HG03025 (cell line): ENCODE data around the gene PSMC3.

Source experiments
- ATAC-seq: cut with Tn5 transposase; IDR thresholded peaks from one replicate; pipeline ENCODE4 v1.9.1; 2021; ENCODE audit warnings: mild to moderate bottlenecking, moderate library complexity; ENCODE audit not compliant: unreplicated experiment, low FRiP score

The PSMC3 gene

DNA sequence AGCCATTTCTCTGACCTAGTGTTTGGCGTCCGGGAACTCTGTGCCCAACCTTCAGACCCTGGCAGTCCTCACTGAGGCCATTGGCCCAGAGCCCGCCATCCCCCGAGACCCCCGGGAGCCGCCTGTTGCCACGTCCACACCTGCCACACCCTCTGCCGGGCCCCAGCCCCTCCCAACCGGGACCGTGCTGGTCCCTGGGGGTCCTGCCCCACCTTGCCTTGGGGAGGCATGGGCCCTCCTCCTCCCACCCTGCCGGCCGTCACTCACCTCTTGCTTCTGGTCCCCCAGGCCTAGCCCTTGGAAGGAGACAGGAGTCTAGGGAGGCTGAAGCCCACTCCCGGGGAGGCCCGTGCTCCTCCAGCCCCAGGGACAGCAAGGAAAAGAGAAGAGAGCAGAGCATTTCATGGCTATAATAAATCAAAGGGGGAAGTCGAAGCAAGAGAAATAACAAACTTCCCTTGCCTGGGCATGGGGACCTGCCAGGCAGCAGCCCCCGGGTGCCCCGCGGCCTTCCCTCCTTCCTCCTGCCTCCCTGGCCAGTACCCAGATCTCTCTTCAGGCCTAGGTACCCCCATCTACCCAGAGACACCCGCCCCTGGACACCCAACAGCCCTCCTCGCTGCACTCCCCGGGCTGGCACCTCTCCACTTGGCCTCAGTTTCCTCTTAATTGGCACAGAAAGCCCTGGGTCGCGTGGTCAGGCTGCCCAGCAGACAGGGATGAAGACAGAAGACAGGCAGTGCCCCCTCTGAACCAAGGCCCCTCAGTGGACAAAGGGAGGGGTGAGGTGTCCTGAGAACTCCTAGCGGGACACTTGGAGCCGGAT, 30.8 kb downstream of the PSMC3 start:
- no peak for ATAC-seq

DNA sequence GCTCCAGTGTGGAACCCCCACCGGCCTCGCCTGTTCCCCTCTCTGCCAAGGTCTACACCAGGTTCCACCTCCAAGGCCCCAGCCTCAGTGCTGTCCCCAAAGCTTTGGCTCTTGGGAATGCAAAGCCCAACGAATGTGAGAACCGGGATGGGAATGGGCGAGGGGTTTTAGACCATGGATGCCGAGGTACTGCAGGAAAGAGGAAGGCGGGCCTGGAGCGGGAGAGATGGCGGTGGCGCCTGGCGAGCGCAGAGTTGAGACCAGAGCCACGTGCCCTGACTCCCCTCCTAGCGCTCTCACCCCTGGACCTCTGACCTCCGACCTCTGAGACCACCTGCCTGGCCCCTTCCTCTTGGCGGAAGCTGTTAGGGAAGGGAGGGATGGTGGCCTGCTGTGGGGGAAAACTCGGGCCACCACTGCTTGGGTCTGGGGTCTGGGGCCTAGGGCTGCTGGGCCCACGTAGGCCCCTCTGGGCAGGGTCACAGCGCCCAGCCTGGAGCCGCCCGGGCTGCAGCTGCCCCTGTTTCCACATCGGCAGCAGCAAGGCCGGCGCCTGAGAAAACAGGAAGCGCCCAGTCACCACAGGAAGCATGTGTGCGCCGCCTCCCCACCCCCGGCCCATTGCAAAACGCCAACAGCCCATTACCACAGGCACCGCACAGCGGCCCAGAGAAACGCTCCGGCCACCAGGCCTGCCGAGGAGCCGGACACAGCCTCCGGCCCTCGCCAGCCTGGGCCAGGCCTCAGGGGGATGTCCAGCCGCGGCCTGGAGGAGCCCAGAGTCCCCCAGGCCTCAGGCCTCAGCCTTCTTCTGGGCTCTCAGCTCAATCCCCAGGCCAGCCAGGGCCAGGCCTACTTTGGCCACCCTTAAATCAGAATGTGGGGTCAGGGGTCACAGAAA, 31.7 kb downstream of the PSMC3 start:
- ATAC-seq: no peak

DNA sequence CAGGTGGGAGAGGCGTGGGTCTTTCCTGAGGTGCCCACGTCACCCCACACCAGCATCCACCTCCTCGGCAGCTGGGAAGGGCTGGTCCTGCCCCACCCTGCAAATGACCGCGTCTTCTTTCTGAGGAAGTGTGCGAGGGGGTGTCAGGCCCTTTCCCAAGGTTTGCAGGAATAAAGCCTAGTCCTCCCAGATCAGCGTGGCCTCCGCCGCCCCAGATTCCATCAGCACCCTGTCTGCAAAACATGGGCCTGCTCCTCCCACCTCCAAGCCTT, 32.3 kb downstream of the PSMC3 start:
- no peak for ATAC-seq

DNA sequence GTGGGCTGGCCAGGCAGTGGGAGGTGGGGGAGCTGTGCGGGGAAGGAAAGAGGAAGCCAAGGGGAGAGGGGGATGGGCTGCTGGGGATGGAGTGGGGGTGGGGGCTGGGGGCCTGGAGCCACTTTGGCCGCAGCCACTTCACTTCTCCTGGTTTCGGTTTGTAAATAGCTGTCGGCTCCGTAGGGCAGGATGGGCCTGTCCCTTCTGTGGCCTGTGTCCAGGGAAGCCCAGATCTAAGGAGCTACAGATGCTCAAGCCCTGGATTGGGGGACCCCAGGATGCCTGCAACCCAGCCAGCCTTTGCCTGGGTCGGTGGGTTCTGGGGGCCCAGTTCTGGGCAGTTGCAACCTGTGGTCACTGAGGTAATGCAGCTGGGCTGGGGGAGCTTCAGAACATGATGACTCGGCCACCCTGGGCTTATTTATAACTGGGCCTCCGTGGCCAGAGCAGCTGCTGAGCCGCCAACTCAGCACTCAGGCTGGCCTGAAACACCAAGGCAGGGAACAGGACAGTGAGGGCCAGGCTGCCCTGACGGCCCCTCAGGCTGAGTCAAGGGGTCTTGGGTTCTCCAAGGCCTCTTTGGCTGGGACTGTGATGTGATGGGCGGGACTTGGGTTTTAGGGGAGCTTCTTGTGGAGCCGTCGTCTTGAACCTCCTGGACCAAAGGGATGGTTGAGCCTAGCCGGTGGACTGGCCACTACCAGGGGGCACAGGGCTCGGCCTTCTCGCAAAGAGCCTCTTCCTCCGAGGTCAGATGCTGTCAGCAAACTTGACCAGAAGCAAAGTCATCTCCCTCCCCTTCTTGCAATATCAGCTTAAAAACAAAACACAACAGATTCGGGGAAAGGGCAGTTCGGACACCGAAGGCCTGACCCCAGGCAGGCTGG, 32.8 kb downstream of the PSMC3 start:
- ATAC-seq: no peak

DNA sequence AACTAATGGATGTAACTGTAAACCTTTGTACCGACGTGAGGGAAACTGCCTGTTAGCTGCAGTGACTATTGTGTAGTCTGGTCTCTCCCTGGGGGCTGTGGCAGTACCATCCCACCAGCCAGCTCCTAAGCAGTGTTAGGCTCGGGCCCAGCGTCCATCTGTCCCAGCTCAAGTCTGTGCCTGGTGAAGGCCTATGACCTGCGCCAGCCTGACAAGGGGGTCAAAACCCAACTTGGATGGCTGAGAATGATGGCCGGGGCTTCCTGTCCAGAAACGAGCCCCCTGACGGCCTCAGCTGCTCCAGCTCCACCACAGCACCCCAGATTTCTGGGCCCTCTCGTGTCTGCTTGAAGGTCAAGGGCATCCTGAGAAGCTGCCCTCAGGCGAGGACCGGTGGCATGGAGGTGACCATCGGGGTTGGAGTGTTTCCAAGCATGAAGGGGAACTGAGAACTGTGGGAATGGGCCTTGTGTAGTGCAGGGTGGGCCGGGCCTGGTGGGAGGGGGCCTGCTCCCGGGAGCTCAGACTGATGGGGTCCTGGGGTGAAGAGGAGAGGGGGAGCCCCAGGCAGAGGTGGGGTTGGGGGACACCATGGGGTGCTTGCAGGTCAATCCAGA, 33.6 kb downstream of the PSMC3 start:
- ATAC-seq: no peak

DNA sequence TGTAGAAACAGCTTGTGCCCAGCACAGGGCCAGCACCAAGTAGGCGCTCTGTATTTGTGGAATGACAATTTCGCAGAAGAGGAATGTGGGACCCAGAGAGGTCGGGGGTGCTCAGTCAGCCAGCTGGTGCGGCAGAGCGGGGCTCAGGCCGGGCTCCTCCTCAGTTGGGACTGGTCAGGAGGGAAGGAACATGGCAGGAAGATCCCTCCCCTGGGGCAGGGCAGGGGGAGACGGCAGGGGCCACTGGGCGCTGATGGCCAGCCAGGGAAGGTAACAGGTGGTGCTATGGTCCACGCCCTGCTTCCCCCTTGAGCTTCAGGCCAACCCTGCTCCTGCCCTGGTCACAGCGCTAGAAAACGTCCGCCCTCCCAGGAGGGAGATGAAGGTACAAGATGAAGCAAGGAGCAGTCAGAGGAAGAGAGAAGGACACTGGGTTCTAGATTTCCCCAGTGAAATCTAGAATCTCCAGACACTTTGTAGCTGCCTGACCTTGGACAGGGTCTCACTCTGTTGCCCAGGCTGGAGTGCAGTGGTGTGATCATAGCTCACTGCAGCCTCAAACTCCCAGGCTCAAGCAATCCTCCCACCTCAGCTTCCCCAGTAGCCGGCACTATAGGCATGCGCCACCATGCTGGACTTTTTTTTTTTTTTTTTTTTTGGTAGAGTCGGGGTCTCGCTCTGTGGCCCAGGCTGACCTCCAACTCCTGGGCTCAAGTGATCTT, 34.4 kb downstream of the PSMC3 start:
- no peak for ATAC-seq

DNA sequence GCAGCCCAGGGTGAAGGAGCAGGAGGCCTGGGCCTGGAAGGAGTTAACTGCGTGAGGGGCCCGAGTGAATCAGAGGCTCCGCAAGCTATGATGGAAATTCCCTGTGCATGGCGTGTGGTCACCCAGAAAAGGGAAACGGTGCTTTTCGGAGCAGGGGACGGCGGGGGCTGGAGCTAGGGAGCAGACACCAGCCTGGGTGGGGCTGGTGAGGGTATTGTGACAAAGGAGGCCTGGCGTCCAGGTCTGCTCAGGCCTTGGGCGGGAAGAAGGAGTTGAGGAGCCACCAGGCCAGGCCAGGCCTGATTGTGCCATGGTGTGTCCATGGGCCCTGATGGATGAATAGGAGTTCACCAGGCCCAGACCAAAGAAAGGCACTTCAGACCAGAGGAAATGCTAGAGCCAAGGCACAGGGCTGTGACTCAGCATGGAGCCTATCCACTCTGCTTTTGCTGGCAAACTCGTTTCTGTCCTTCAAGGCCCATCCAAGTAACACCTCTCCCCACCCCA, 35.1 kb downstream of the PSMC3 start:
- ATAC-seq: no peak

DNA sequence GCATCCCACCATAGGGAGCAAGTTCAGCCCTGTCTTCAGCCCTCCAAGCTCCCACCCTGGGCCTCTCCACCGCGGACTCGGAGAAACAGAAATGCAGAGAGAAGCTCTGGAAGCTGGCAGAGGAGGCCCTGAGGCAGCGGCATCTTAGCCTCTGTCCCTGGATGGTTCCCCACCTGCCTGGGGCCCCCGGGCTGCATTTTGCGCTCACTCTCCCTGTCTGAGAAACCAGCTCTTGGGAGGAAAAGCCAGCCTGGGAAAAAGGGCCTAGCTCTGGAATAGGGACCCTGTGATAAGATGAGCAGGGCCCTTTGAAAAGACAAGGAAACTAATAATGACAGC, 35.8 kb downstream of the PSMC3 start:
- no peak for ATAC-seq

DNA sequence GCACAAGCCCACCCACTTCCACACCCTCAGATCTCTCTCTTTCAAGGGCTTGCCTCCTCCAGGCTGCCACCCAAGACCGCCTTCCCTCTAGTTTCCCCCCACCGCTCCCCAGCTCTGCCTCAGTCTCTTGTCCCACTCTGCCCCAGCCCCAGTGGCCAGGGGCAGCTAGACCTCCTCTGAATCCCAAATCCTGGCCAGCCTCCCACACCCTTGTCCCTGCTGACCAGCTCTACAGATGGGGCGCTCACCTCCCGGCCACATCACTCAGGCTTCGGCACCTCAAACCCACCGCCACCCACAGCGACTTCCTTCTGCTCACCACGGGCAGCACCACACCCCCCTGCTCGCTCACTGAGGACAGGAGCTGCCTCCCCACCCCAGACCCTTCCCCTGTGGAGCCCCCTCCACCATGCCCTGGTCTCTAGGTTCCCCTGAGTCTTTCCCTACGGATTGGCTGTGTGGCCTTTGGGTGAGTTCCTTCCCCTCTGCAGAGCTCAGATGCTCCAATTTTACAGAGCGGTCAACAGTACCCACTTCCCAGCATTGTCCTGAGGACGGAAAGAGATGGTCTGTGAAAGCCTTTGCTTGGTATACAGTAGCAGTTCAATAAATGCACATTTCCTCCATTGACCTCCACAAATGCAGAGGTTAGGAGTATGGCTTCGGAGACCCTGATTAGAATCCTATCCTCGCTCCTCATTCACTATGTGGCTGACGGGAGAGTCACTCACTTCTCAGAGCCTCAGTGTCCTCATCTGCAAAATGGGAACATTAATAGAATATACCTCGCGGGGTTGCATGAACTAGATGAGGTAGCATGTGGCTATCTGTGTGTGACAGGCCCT, 36.4 kb downstream of the PSMC3 start:
- ATAC-seq: no peak

DNA sequence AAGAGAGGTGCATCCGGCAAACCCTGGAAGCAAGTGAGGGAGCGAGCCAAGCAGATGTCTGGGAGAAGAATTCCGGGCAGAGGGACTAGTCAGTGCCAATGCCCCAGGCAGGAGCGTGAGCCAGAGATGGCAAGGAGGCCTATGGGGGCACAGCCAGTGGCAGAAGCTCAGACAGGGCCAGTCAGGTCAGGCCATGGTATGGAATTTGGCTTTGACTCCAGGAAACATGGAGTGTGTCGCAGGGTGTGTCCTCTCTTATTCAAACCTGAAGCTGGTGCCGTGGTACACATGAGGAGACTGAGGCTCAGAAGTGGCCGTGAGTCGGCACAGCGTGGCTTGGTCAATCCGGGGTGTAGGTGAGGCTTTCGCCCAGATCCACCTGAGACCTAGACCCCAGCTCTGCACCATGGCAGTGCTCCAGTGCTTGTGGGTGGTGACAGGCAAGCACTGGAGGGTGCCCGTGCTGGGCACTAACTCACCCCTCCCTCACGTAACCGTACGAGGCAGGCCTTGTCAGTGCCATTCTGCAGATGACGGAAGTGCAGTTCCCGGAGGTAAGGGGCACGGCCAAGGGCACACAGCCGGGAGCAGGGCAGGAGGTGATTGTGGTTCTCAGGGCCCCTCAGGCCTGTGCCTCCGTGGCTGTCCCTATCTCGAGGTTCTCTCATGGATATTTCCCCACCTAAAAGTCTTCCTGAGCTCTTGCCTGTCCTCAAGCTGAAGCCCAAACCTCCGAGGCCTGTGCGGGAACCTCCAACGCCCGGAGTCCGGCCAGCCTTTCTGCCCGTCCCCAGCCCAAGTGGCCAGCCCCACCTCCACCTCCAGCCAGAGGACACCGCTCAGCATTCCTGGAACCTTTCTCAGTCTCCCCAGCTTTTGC, 37.3 kb downstream of the PSMC3 start:
- no peak for ATAC-seq

DNA sequence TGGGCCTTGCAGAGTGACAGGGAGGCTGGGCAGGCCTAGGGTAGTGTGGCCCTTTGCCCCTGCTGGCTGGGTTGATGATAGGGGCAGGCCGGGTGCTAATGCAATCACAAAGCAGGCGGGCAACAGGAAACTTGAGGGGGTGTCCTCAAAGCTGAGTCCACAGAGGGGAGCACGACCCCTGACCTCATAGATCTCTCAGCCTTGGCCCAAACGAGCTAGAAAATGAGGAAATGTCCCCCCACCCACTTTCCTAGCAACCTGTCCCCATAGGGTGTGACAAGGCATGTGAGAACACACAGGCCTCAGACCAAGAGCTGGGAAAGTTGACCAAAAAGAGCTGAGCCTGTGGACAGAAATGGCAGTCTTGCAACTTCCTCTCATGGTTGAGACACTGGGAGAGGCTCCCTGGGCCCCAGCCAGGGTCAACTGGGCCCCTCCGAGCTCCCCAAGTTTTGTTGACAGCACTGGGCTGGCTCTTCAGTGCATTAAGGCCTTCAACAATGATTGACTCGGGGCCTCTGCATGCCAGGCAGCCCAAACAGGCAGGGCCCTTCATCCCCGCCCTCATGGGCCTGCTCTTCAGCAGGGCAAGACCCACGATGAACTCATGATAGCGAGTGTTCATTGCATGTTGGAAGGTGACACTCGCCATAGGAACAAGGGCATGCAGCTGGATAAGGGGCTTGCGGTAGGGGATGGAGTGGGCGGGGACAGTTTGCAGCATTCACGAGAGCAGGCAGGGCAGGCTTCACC, 38.1 kb downstream of the PSMC3 start:
- no peak for ATAC-seq

DNA sequence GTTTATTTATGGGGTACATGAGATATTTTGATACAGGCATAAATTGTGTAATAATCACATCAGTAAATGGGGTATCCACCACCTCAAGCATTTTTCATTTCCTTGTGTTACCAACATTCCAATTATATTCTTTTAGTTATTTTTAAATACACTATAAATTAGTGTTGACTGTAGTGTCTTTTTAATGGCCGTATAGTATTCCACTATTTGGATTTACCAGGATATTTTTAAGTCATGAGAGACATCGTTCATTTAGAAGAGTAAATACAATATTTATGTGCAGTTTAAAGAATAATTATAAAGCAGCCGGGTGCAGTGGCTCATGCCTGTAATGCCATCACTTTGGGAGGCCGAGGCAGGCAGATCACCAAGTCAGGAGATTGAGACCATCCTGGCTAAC, 41.7 kb downstream of the PSMC3 start:
- no peak for ATAC-seq

DNA sequence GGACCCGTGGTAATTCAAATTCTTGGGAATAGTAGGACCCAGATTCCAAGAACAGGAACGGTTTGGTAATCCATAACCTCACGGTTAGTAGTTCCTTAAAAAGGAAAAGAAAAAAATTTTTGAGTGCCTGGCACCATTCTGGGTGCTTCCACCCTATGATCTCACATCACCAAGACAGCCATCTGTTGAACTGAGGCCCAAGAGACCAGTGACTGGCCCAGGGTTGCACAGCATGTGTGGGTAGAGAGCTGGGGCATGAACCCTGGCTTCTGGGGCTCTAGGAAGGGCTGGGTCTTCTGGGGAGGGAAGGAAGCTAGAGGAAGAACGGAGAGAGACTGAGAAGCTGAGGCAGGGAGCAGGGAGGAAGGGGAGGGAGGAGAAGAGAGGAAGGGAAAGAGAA, 43.2 kb downstream of the PSMC3 start:
- no peak for ATAC-seq

DNA sequence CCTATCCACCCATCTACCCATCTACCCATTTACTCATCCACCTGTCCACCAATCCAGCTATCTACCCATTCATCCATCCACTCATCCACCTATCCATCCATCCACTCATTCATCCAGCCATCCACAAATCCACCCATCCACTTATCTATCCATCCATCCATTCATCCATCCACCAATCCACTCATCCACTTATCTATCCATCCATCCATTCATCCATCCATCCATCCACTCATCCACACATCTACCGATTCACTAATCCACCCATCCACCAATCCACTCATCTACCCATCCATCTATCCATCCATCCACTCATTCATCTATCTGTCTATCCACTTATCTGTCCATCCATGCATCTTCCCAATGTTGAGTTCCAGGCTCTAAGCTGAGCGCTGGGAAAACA, 46.2 kb downstream of the PSMC3 start:
- no peak for ATAC-seq

DNA sequence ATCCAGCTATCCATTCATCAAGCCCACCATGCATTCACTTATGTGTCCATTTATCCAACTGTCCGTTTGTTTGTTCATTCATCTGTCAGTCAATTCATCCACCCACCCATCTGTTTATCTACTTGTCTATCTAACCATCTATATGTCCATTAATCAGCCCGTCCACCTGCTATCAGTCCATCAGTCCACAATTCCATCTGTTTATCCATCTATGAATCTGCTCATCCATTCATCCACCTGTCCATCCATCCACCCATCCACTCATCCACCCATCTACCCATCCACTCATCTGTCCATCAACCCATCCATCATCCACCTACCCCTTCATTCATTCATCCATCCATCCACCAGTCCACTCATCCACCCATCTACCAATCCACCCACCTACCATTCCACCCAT, 46.9 kb downstream of the PSMC3 start:
- ATAC-seq: no peak

DNA sequence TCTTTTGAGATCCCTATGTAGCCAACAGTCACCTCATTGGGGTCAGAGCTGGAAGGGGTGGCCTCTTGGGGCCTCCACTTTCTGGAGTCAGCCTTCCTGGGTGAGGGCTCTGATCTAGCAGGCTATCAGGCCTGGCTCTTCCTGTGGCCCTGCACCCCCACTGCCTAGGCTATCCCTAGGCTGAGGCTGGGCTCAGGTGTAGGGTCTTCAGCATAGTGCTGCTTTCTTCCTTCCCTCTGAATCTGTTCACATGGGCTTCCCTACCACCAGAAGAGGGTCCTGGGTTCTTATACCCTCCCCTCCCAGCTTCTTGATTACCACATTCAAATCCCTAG, 47.4 kb downstream of the PSMC3 start:
- ATAC-seq: no peak

DNA sequence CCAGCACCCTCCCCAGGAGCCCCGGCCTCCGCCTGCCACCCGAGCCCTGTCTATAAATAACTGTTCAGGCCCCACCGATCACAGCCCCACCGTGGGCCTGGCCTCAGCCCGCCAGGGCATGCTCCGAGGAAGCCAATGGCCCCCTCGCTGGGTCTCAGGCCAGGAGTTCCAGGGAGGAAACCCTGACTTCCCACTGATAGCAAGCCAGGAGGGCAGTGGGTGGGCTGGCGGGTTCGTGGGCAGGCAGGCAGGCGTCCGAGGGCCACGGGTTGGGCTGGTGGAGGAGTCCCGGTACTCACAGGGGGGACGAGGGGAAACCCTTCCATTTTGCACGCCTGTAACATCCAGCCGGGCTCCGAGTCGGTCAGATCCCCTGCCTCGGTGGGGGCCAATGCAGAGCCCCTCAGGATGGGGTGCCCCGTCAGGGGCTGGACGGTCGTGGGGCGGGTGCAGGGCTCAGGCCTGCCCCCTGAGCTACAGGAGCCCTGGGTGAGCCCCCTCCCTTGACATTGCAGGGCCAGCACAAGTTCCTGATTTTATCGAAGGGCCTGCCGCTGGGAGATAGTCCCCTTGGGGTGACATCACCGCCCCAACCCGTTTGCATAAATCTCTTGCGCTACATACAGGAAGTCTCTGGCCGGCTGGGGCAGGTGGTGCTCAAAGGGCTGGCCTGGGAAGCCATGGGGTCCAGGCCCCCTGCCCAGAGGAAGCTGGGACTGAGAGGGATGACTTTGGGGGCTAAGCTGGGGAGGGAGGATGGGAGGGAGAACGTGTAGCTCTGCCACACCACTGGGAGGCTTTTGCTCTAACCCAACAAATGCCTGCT, 48.0 kb downstream of the PSMC3 start, which contains the start of gene SPI1:
SPI1 (minus strand) TSS at position 538 of the 826 bp plus-strand sequence; CDS start at position 344, 194 bp downstream.
- peak; percentile 67 for ATAC-seq
